GM20000 (cell line): ENCODE data around the gene SAYSD1.

ENCODE experiments used
- DNase-seq: peaks from one replicate; pipeline ENCODE4 v3.0.0; 2012; ENCODE audit warnings: low spot score
- CTCF ChIP-seq: IDR thresholded peaks from 2 replicates; pipeline ENCODE4 v1.5.1; 2012; ENCODE audit warnings: mild to moderate bottlenecking, control low read depth; ENCODE audit errors: extremely low read depth, missing control alignments

Gene SAYSD1

GRCh38 chr6:39073471-39074355, 41.3 kb downstream of the SAYSD1 start:
- TF ChIP-seq CTCF = no peak
- no peak for DNase-seq

GRCh38 chr6:39072830-39073229, 42.2 kb downstream of the SAYSD1 start:
- no peak for TF ChIP-seq CTCF
- DNase-seq = no peak

DNA sequence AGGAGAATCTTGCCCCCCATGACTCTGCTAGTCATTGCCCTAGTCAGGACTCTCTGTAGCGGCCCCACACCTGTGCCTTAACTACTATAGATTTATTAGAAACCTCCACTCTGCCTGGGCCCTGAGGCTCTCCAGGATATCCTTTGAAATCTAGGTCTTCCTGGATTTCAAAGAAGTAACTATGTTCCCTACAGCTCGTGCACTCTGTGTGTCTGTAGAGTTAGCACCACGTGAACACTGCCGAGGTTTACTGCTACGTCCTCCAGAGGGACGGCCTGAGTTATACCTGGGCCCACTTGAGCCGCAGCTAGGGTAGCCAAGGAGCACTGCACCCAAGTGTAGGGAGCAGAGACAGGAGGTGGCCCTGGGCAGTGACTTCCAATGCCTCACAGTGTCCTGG, 46.6 kb downstream of the SAYSD1 start:
- no peak for DNase-seq
- TF ChIP-seq CTCF = no peak

- no peak for DNase-seq
- TF ChIP-seq CTCF = no peak
Measured at GRCh38 chr6:39065561-39065960, 49.4 kb downstream of the SAYSD1 start.

- DNase-seq = no peak
- no peak for TF ChIP-seq CTCF
Measured at GRCh38 chr6:39063526-39063925, 51.5 kb downstream of the SAYSD1 start.

GRCh38 chr6:39062014-39062740, 52.8 kb downstream of the SAYSD1 start:
- no peak for DNase-seq
- no peak for TF ChIP-seq CTCF

DNA sequence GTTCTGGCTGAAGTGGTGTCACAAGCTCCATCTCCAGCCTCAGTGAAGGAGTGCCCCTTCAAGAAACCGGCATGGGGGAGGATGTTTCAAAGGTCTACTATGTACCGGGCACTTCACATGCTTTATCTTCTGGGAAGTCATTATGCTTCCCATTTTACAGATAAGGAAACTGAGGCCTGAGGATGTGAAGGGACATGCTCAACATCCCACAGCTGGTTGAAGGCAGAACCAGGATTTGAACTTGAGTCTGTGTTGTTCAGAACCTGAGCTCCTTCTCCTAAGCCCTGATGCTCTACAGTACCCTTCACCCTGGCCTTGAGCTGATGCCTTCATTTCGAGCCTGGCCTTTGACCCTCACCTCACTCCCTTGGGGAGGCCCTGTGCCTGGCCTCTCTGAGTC, 53.4 kb downstream of the SAYSD1 start:
- no peak for DNase-seq
- TF ChIP-seq CTCF = no peak
